HG03558 (cell line): Measurements from ENCODE around the gene CDK16.
"Not testable (repeated sequence)": the region's sequence is repeated elsewhere in the genome, so short reads cannot be mapped to it uniquely, and the experiment has no call there.

Experiments used
- ATAC-seq: cut with Tn5 transposase; IDR thresholded peaks from one replicate; pipeline ENCODE4 v1.9.1; 2021; ENCODE audit warnings: moderate number of reproducible peaks; ENCODE audit not compliant: unreplicated experiment; ENCODE audit errors: extremely low read depth

The CDK16 gene

DNA sequence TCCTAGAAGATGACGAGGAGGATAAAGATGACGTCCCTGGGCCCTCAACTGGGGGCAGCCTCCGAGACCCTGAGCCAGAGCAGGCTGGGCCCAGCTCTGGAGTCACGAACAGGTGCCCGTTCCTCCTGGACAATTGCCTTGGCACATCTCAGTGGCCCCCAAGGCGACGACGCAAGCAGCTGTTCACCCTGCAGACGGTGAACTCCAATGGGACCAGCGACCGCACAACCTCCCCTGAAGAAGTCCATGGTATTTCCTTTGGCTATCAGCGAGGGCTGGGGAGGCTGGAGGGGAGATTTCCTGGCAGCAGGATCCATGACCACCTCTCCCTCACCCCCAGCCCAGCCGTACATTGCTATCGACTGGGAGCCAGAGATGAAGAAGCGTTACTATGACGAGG, 26.2 kb downstream of the CDK16 start:
- no peak for ATAC-seq

DNA sequence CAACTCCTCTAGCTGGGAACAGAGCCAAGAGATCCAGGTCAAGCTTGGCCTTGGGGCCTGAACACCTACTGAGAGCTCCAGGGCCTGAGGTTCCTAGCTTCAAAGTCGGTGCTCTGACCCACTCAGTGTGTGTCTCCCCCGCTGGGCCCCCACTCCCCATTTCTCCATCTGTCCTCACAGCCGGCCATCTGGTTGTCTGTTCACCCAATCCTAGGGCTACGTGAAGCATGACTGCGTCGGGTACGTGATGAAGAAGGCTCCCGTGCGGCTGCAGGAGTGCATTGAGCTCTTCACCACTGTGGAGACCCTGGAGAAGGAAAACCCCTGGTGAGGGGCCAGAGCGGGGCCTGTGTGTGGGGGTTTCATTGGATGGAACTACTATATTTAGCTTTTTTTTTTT, 26.7 kb downstream of the CDK16 start:
- ATAC-seq: no peak

DNA sequence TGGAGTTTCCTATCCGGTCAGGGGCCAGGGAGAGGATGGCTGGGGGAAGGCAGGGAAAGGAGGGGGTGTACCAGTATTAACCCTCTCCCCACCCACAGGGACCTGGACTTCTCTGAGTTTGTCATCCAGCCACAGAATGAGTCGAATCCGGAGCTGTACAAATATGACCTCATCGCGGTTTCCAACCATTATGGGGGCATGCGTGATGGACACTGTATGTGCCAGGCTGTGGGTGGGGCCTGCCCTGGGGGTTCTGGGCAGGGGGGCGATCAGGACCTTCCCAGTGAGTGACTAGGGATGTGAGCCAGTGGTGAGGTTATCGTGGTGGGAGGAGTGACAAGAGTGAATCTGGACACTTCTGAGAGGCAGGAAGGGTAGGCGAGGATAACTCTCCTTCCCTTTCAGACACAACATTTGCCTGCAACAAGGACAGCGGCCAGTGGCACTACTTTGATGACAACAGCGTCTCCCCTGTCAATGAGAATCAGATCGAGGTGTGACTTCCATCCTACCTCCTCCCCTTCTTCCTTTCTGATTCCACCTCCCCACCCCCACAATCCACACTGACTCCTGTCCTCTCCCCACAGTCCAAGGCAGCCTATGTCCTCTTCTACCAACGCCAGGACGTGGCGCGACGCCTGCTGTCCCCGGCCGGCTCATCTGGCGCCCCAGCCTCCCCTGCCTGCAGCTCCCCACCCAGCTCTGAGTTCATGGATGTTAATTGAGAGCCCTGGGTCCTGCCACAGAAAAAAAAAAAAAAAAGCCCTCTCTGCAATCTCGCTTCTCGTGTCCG, 28.9 kb downstream of the CDK16 start:
- ATAC-seq: no peak

DNA sequence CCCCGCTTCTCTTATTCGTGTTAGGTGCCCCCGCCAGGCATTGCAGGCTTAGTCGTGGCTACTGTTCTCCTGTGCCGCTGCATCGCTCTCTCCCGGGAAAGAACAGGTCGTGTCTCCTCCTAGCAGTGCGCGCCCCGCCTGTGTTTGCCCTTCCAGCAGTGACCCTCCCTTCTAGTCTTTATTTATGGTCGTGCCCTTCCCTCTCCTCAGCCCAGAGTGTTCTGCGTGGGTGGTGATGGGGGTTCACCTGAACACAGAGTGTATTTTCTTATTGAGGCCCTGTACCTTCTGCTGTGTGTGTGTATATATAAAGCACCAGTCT, 29.5 kb downstream of the CDK16 start:
- no peak for ATAC-seq

DNA sequence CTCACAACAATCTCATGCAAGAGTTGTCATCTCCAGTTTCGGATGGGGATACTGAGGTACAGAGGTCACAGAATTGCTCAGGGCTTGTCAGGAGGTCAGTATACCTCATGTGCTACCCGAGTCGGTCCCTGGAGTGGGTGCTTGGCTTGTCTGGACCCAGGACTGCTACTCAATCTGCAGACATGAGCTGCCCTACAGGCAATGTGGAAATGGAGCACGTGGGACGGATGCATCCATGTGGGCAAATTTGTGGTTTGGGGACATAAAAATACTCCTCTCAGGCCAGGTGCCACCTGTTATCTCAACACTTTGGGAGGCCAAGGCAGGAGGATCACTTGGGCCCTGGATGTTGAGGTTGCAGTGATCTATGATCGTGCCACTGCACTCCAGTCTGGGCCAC, 30.1 kb downstream of the CDK16 start:
- no peak for ATAC-seq

DNA sequence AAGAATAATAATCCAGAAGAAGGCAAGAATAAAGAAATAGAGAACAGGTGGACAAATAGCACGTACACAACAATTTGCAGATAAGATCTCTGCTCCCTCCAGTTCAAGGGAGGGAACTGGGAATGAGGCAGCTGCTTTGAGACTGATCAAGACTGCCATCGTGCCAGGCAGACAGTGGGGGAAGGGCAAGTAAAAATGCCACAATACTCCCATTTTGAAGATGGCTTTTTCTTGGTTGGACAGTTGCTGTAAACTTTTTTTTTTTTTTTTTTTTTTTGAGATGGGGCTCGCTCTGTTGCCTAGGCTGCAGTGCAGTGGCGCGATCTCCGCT, 31.5 kb downstream of the CDK16 start:
- no peak for ATAC-seq

DNA sequence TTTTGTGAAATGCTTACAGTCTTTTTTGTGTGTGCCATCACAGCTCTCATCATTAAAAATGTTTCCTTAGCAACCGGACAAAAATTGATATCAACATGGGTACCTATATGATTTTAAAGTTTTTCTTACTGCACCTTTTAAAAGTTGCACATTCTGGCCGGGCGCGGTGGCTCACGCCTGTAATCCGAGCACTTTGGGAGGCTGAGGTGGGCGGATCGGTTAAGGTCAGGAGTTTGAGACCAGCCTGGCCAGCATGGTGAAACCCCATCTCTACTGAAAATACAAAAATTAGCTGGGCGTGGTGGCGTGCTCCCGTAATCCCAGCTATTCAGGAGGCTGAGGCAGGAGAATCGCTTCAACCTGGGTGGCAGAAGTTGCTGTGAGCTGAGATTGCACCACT, 39.1 kb downstream of the CDK16 start:
- not testable (repeated sequence) for ATAC-seq

DNA sequence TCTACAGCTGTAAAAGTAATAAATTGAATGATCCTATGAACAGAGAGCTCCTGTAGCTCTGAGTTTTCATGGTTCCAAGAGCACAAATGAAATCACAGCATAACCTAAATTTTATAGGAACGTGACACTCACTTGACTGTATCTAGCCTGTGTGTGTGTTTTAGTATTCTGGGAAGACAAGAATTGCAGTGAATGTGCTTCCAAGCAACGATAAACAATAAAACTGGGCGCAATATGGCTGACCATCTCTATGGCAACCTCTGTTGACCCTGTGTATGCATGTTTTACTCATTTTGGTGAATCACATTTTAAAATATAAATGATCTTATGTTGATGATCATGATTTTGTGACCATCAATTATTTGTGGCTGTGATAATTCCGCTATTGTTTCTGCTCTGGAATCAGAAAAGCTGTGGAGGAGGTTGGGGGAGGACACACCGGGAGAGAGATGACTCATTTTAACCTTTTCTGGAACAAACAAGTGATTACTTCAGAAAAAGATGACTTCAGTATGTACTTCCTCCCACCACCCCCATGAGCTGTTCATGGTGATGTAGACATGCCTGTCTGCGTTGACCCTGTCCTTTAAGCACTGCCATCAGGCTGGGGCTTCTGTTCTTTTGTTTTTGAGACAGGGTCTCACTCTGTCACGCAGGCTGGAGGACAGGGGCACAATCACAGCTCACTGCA, 46.1 kb downstream of the CDK16 start:
- no peak for ATAC-seq

DNA sequence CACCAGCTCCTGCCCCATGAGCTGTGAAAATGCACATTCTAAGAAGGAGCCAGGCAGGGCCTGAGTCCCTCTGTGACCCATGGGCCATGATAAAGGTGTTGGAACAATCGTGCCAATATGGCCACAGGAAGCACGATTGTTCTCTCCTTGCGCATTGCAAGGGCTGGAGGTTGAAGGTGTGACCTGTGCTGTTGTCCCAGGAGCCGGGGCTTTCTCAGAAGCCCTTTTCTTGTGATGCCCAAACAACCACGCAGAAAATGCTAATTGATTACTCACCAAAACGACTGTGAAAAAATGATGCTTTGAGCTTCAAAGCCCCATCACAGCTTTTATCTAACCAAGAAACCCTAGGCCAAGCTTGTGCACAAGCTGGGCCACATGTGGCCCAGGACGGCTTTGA, 48.2 kb downstream of the CDK16 start:
- no peak for ATAC-seq

DNA sequence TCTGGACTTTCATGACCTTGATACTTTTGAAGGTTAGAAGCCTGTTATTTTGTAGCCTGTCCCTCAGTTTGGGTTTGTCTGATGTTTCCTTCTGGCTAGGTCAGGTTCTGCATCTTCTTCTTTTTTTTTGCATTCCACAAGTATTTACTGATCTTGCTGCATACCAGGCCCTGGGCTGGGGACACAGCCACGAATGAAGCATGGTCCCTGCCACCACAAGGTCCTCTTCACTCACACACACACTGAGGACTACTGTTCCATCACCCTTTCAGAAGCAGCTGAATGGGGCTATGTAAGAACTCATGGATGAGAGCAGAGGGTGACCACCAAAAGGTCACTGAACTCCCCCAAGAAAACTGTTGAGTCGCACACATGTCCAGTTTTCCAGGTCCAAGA, 53.5 kb downstream of the CDK16 start:
- no peak for ATAC-seq

DNA sequence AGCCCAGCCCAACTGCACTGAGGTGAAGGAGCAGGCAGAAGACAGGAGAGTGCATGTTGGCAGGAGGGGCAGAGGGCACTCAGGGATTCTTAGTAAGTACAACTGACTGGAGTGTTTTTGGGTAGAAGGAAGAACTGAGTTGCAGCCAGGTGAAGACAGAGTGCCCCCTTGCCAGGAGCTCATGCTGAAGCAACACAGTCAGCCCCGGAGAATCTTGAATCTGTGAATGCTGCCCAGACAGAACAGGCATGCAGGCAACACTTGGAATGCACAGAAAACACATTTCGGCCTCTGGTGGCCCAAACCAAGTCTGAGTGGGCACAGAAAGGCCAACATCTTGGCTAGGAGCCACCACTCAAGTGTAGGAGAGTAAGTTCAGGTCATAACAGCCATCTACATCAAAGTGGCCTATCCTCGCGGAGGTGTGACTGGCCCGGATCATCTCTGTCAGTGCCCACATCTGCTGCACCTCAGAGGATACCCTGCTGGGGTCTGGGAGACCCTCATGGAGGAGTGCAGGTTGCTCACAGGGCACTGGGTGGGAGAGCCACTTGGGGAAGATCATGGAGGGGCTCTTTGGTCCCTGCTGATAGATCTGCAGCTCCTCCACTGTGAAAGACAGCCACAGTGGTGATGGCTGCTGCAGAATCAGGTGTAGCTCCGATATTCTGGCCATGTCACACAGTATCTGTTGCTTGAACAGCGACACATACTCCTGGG, 54.7 kb downstream of the CDK16 start:
- ATAC-seq: no peak

DNA sequence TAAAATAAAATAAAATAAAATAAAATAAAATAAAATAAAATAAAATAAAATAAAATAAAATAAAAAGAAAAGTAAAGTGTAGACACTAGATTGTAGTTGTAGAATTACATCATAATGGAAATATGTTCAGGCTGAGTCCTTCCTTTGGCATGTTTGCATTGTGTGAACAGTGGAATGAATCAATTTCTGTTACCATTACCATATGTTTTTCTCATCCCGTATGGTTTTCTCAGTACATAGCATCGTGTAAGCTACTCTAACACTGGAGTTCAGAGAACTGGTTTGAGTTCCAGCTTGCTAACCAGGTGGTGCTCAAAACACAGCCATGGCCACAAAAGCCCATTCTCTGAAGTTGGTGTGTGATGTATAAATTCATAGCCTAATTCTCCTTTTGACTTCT, 60.2 kb downstream of the CDK16 start:
- ATAC-seq: no peak
